ENCODE results near the gene PUDP.

- TF ChIP-seq EZH2phosphoT487 (IDR thresholded peaks at IDR 0.05; ENCODE audit: insufficient read depth, low read depth) (no peak), EZH2 (IDR thresholded peaks at IDR 0.05; ENCODE audit: insufficient read depth, poor library complexity, severe bottlenecking) (no peak)
Observed at GRCh38 chrX:7021991-7022390, 126.0 kb downstream of the PUDP start.
